Measurements from ENCODE around the gene ERC2. TPM values are rescaled to one million over a fixed set of nuclear protein-coding genes. Genes with fewer than 3 reads are reported as not detected.

Gene ERC2
- total RNA-seq, 1 donor, result 0.36 TPM

GRCh38 chr3:56229311-56229710, 239.0 kb downstream of the ERC2 start:
- no peaks in the 10 kb centered on the region for H3K4me1 ChIP-seq (ENCODE audit: insufficient read depth, low read length)
- H3K4me2 ChIP-seq (ENCODE audit: insufficient read depth, low read length), result no peak overlapping the region
- no peak for DNase-seq (ENCODE audit: insufficient read length, low spot score, missing footprints)
- no peaks in the 10 kb centered on the region for H3K9me3 ChIP-seq (ENCODE audit: low read depth, low read length)
- TF ChIP-seq CTCF (IDR thresholded peaks at IDR 0.05; ENCODE audit: extremely low read depth, low read depth, low read length), result no peak
- H3K27me3 ChIP-seq (ENCODE audit: insufficient read depth, low read length), result no peaks in the 10 kb centered on the region
- H2AFZ ChIP-seq (ENCODE audit: low read length), result no peak overlapping the region
- H3K79me2 ChIP-seq (ENCODE audit: insufficient read depth, low read length), result no peaks in the 10 kb centered on the region
- H4K20me1 ChIP-seq (ENCODE audit: insufficient read depth, low read length), result no peaks in the 10 kb centered on the region
- no peak overlapping the region for H3K4me3 ChIP-seq (ENCODE audit: insufficient read depth, low read length)
- H3K27ac ChIP-seq (ENCODE audit: low read depth, low read length), result no peak overlapping the region
- no peaks in the 10 kb centered on the region for H3K36me3 ChIP-seq (ENCODE audit: insufficient read depth, low read length)

GRCh38 chr3:56222866-56223265, 245.4 kb downstream of the ERC2 start:
- DNase-seq (ENCODE audit: insufficient read length, low spot score, missing footprints), result no peak
- Histone ChIP-seq H2AFZ (ENCODE audit: low read length) (no peak overlapping the region), H3K9me3 (ENCODE audit: low read depth, low read length) (no peaks in the 10 kb centered on the region), H3K4me3 (ENCODE audit: insufficient read depth, low read length) (no peak overlapping the region), H3K36me3 (ENCODE audit: insufficient read depth, low read length) (no peaks in the 10 kb centered on the region), H3K27me3 (ENCODE audit: insufficient read depth, low read length) (no peaks in the 10 kb centered on the region), H3K27ac (ENCODE audit: low read depth, low read length) (no peak overlapping the region), H3K4me2 (ENCODE audit: insufficient read depth, low read length) (no peak overlapping the region), H3K4me1 (ENCODE audit: insufficient read depth, low read length) (no peaks in the 10 kb centered on the region), H4K20me1 (ENCODE audit: insufficient read depth, low read length) (no peaks in the 10 kb centered on the region), H3K79me2 (ENCODE audit: insufficient read depth, low read length) (no peaks in the 10 kb centered on the region)
- TF ChIP-seq CTCF (IDR thresholded peaks at IDR 0.05; ENCODE audit: extremely low read depth, low read depth, low read length), result no peak

- Histone ChIP-seq H3K4me1 (ENCODE audit: insufficient read depth, low read length) (no peaks in the 10 kb centered on the region), H3K27me3 (ENCODE audit: insufficient read depth, low read length) (no peaks in the 10 kb centered on the region), H3K9me3 (ENCODE audit: low read depth, low read length) (no peaks in the 10 kb centered on the region), H3K4me2 (ENCODE audit: insufficient read depth, low read length) (no peak overlapping the region), H4K20me1 (ENCODE audit: insufficient read depth, low read length) (no peaks in the 10 kb centered on the region), H3K27ac (ENCODE audit: low read depth, low read length) (no peak overlapping the region), H3K79me2 (ENCODE audit: insufficient read depth, low read length) (no peaks in the 10 kb centered on the region), H3K4me3 (ENCODE audit: insufficient read depth, low read length) (no peak overlapping the region), H2AFZ (ENCODE audit: low read length) (no peak overlapping the region), H3K36me3 (ENCODE audit: insufficient read depth, low read length) (no peaks in the 10 kb centered on the region)
- TF ChIP-seq CTCF (IDR thresholded peaks at IDR 0.05; ENCODE audit: extremely low read depth, low read depth, low read length), result no peak
- DNase-seq (ENCODE audit: insufficient read length, low spot score, missing footprints), result peak; percentile 44
Observed at GRCh38 chr3:56219894-56220805, 248.1 kb downstream of the ERC2 start.

DNA sequence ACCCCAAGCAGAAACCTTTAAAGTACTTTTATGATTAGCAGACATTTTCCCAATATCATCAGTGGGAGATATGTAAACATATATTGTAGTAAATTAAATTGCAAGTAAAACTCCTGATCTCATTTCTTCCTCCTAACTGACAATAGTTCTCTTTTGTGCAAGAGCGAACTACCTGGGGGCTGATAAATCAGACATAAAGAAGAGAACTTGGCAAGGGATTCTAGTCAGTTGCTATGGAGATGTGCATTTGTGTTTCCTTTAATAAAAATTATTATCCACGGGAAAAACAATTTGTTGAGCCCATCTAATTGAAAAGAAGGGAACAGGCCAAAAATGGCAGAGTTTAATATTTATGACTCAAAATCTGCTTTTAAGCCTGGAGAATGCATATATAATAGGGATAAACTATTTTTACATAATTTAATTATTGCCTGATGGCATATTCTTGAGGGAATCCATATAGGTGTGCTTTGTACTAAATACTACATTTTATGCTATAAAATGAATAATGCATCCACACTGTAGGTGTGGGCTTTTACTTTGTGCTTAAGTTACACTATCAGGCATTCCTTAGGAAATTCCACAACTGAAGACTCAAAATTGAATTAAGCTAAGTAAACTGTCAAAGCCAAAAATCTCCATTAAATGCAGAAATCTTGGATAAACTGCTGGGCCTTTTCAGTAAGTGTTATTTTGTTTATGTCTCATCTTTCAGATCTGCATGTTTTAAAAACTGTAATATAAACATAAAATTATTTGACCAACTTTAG, 258.1 kb downstream of the ERC2 start:
- Histone ChIP-seq H4K20me1 (ENCODE audit: insufficient read depth, low read length) (no peaks in the 10 kb centered on the region), H3K4me2 (ENCODE audit: insufficient read depth, low read length) (no peak overlapping the region), H3K9me3 (ENCODE audit: low read depth, low read length) (no peaks in the 10 kb centered on the region), H3K27me3 (ENCODE audit: insufficient read depth, low read length) (no peaks in the 10 kb centered on the region), H3K4me1 (ENCODE audit: insufficient read depth, low read length) (no peaks in the 10 kb centered on the region), H3K27ac (ENCODE audit: low read depth, low read length) (no peak overlapping the region), H3K4me3 (ENCODE audit: insufficient read depth, low read length) (no peak overlapping the region), H3K36me3 (ENCODE audit: insufficient read depth, low read length) (no peaks in the 10 kb centered on the region), H3K79me2 (ENCODE audit: insufficient read depth, low read length) (no peaks in the 10 kb centered on the region), H2AFZ (ENCODE audit: low read length) (no peak overlapping the region)
- DNase-seq (ENCODE audit: insufficient read length, low spot score, missing footprints), result no peak
- no peak for TF ChIP-seq CTCF (IDR thresholded peaks at IDR 0.05; ENCODE audit: extremely low read depth, low read depth, low read length)

All from osteoblast (primary cell).